Measurements from ENCODE around the gene ATP2B2.

GRCh38 chr3:10322352-10322710 is 183.1 kb downstream of the ATP2B2 start:
- no peak for TF ChIP-seq EZH2phosphoT487 (IDR thresholded peaks at IDR 0.05; ENCODE audit: low read depth)
- TF ChIP-seq CTCF (IDR thresholded peaks at IDR 0.05; ENCODE audit: low read depth, low read length), result peak; percentile 54
